Peyer's patch (tissue), 4 donors: ENCODE data around the gene CCL18.

Experiments used
- CTCF ChIP-seq, 6 experiments: fragments of 450-650 bp in 4 of 6; fragments of 200-600 bp in 2 of 6; sonication (generic) in 1 of 6; IDR thresholded peaks; one replicate each; pipeline ENCODE4 v1.5.1; 2017 to 2019; ENCODE audit warnings: antibody characterized with exemption in 6 of 6, mild to moderate bottlenecking in 3 of 6, moderate library complexity in 1 of 6
- POLR2A ChIP-seq, 2 donors: fragments of 450-650 bp; IDR thresholded peaks; one replicate each; pipeline ENCODE4 v1.5.1; 2017; ENCODE audit warnings: antibody characterized with exemption in 2 of 2, mild to moderate bottlenecking in 2 of 2, moderate library complexity in 2 of 2

- TF ChIP-seq POLR2A (IDR thresholded peaks at IDR 0.05) = no peak
- no peak for TF ChIP-seq CTCF (IDR thresholded peaks at IDR 0.05)
Measured at GRCh38 chr17:36016555-36016954, 47.5 kb upstream of the CCL18 start.
